Duodenal mucosa (tissue), 2 donors: ENCODE data around the gene FBN2.

ENCODE experiments used
- H3K27ac ChIP-seq: one replicate; pipeline ENCODE4 v1.7.0; 2013; ENCODE audit warnings: low read depth, low read length
- H3K27me3 ChIP-seq, 2 donors: one replicate each; pipeline ENCODE4 v1.7.0; 2013; ENCODE audit warnings: low read length in 2 of 2, control low read depth in 1 of 2; ENCODE audit not compliant: insufficient read depth in 2 of 2, control insufficient read depth in 1 of 2
- H3K36me3 ChIP-seq, 2 donors: one replicate each; pipeline ENCODE4 v1.7.0; 2013; ENCODE audit warnings: low read length in 2 of 2, control low read depth in 1 of 2; ENCODE audit not compliant: insufficient read depth in 2 of 2, control insufficient read depth in 1 of 2
- H3K4me1 ChIP-seq, 2 donors: one replicate each; pipeline ENCODE4 v1.7.0; 2013; ENCODE audit warnings: low read length in 2 of 2, control low read depth in 1 of 2; ENCODE audit not compliant: insufficient read depth in 2 of 2, control insufficient read depth in 1 of 2
- H3K4me3 ChIP-seq, 2 donors: one replicate each; pipeline ENCODE4 v1.7.0; 2013; ENCODE audit warnings: low read length in 2 of 2, low read depth in 1 of 2
- H3K9ac ChIP-seq, 2 donors: one replicate each; pipeline ENCODE4 v1.7.0; 2013; ENCODE audit warnings: low read length in 2 of 2, low read depth in 1 of 2
- H3K9me3 ChIP-seq, 2 donors: one replicate each; pipeline ENCODE4 v1.7.0; 2013; ENCODE audit warnings: low read length in 2 of 2, control low read depth in 1 of 2; ENCODE audit not compliant: control insufficient read depth in 1 of 2

The FBN2 gene

DNA sequence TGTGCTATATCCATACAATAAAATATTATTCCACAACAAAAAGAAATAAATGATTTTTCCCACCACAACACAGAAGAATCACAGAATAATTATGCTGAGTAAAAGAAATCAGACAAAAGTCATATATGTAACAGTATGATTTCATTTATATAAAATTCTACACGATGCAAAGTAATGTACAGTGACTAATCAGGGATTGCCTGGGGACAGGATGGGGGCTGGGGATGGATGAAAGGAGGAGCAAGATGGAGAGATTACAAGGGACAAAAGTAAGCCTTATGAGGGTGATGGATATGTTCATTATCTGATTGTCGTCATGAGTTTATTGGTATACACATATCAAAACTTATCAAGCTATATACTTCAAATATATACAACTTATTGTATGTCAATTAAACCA is 154.0 kb downstream of the FBN2 start:
- H3K27ac ChIP-seq = no peak overlapping the region
- no peak overlapping the region for H3K9ac ChIP-seq
- no peaks in the 10 kb centered on the region for H3K36me3 ChIP-seq
- no peak overlapping the region for H3K4me3 ChIP-seq
- no peaks in the 10 kb centered on the region for H3K27me3 ChIP-seq
- H3K9me3 ChIP-seq = no peaks in the 10 kb centered on the region
- no peaks in the 10 kb centered on the region for H3K4me1 ChIP-seq

DNA sequence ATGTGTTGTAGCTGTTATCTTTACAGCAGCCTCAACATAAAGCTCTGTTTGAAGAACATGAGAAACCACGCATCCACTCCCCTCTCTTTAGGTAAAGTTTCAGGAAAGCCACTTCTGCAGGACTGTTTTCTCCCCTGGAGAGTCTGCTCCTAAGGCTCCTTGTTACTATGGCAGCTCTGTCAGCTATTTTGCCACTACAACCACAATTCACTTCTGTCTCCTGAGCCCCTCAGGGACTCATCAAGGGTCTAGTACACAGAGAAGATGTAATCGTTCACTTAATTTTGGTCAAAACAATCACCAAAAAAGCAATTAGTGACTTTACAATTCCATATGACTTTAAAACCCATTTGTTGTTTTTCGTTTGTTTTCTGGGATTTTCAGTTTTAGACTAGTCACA is 157.7 kb downstream of the FBN2 start:
- no peaks in the 10 kb centered on the region for H3K9me3 ChIP-seq
- no peaks in the 10 kb centered on the region for H3K27me3 ChIP-seq
- H3K36me3 ChIP-seq = no peaks in the 10 kb centered on the region
- no peak overlapping the region for H3K4me3 ChIP-seq
- H3K27ac ChIP-seq = no peak overlapping the region
- no peak overlapping the region for H3K9ac ChIP-seq
- H3K4me1 ChIP-seq = no peaks in the 10 kb centered on the region

DNA sequence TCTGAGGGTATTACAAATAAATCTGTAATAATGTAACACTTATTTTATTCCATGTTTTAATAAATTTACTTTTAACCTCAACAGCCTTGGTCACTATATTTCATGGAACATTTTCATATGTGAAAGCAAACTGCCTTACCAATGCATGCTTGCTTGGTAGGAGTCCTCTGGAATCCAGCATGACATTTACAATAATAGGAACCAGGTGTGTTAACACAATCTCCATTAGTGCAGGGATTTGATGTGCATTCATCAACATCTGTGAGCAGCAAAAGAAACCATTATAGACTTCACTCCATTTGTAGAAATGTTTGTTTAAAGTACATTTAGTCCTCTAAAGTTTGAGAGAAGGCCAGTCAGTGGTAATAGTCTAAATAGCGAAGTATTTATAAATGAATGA is 159.4 kb downstream of the FBN2 start:
- Histone ChIP-seq H3K4me1 (no peaks in the 10 kb centered on the region), H3K27me3 (no peaks in the 10 kb centered on the region), H3K4me3 (no peak overlapping the region), H3K9ac (no peak overlapping the region), H3K27ac (no peak overlapping the region), H3K36me3 (no peaks in the 10 kb centered on the region), H3K9me3 (no peaks in the 10 kb centered on the region)

DNA sequence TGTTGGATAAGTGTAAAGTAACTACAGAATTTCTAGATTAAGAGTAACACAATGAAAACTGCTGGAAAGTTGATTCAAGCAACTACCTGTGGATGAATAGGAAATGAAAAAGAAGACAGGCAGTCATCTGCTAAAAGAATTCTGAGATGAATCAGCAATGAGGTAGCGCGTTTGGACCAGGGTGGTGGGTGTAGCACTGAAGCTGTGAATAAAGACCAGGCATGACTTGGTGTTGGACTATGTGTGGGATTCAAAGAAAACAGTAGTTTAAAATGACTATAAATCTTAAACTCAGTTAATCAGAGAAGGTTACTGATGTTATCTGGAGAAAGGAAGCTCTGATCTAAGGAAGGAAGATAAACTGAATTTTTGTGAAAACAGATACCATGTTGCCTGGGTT is 159.8 kb downstream of the FBN2 start:
- H3K4me3 ChIP-seq = no peak overlapping the region
- no peaks in the 10 kb centered on the region for H3K27me3 ChIP-seq
- H3K4me1 ChIP-seq = no peaks in the 10 kb centered on the region
- H3K36me3 ChIP-seq = no peaks in the 10 kb centered on the region
- no peak overlapping the region for H3K9ac ChIP-seq
- H3K27ac ChIP-seq = no peak overlapping the region
- no peaks in the 10 kb centered on the region for H3K9me3 ChIP-seq

DNA sequence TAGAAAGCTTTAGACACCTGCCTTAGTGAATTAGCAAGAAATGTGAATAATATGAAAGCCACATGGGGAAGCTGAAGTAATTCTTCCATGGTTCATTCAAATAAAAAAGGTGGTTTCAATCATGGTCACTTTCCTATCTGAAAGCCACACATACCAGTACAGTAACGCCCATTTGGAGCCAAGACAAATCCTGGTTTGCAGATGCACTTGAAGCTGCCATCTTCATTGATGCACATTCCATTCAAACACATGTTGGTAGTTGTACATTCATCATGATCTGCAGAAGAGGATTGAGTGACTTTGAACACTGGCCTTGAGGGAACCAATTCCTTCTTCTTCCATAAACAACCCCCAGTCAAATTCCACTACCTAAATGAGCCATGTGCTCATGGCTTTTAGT is 161.5 kb downstream of the FBN2 start:
- Histone ChIP-seq H3K4me1 (no peaks in the 10 kb centered on the region), H3K4me3 (no peak overlapping the region), H3K27me3 (no peaks in the 10 kb centered on the region), H3K27ac (no peak overlapping the region), H3K9ac (no peak overlapping the region), H3K36me3 (no peaks in the 10 kb centered on the region), H3K9me3 (no peaks in the 10 kb centered on the region)

DNA sequence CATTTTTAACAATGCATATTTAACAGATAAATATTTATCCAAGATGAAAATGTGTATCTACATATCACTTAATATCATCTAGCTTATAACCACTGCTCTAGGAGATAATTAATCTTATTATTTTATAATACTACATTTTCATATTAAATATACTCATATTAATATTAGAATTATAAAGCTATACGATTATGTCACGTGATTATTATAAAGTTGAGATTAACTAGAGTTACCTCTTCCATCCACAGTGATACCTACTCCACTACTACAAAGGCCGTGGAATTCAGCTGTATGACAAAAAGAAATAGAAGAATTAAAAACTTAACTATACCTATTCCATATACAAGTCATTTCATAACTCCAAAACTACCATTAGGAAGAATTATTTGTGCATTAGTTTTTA is 171.9 kb downstream of the FBN2 start:
- H3K36me3 ChIP-seq = no peaks in the 10 kb centered on the region
- H3K27me3 ChIP-seq = no peaks in the 10 kb centered on the region
- no peaks in the 10 kb centered on the region for H3K4me1 ChIP-seq
- H3K27ac ChIP-seq = no peak overlapping the region
- H3K9ac ChIP-seq = no peak overlapping the region
- no peak overlapping the region for H3K4me3 ChIP-seq
- H3K9me3 ChIP-seq = no peaks in the 10 kb centered on the region

DNA sequence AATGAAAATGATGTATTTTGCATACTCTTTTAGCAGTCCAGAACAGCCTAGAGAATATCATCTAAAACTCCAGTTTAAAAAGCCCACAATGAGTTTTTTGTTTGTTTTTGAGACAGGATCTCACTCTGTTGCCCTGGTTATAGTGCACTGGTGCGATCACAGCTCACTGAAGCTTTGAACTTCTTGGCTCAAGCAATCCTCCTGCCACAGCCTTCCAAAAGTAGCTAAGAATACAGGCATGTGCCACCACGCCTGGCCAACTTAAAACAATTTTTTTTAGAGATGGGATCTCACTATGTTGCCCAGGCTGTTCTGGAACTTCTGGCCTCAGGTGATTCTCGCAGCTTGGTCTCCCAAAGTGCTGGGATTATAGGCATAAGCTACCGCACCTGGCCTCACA is 175.7 kb downstream of the FBN2 start:
- Histone ChIP-seq H3K9me3 (no peaks in the 10 kb centered on the region), H3K4me1 (no peaks in the 10 kb centered on the region), H3K36me3 (no peaks in the 10 kb centered on the region), H3K27ac (no peak overlapping the region), H3K27me3 (no peaks in the 10 kb centered on the region), H3K9ac (no peak overlapping the region), H3K4me3 (no peak overlapping the region)

DNA sequence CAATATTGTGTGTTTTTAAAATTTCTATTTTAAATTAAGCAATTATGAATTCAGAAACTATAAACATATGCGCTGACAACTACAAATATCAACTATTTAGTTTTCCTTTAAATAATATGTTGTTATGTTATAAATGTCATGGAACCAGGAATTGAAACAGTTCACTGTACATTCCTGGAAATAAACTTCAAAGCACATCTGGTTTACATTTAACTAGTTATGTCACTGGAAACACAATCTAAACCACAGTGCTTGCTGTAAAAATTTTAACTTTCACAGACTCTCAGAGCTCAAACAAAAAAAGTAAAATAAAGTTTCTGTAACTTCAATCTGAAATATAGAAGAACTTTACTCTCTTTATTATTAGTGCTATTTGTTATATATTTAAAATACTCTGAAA is 179.2 kb downstream of the FBN2 start:
- Histone ChIP-seq H3K4me3 (no peak overlapping the region), H3K36me3 (no peaks in the 10 kb centered on the region), H3K4me1 (no peaks in the 10 kb centered on the region), H3K27ac (no peak overlapping the region), H3K9ac (no peak overlapping the region), H3K27me3 (no peaks in the 10 kb centered on the region), H3K9me3 (no peaks in the 10 kb centered on the region)

DNA sequence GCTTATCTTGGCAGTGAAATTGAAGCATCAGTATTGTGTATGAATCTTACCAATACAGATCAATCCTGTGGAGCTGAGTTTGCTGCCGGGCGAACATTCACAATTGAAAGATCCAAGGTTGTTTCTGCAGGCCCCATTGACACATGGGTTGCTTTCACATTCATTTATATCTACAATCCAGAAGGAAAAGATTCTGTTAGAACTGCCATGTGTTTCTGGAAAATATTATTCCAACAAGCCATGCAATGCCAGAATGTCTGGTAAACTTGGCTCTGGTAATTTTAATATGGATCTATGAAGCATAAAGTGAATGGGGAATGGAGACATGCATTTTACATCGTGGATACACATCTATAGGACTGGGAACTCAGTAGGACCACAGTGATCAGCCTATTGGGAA is 180.8 kb downstream of the FBN2 start:
- Histone ChIP-seq H3K4me3 (no peak overlapping the region), H3K9ac (no peak overlapping the region), H3K27ac (no peak overlapping the region), H3K27me3 (no peaks in the 10 kb centered on the region), H3K4me1 (no peaks in the 10 kb centered on the region), H3K9me3 (no peaks in the 10 kb centered on the region), H3K36me3 (no peaks in the 10 kb centered on the region)

DNA sequence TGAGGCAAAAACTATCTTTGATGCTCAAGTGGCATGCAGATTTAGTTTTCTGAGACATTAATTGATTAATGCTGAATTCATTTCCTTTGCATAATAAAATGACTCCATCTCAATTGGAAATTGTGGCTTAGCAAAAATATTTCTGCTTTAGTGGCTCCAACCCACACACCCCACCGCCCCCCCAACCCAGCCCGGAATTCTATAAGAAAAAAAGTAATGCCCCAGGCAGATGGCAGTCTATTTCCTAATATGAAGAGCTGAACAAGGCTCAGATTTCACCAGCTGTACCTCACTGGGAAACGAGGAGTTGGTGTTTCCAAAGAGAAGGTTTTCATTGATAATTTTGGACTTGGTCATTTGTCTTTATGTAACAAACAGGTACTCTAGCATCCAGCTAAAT is 182.1 kb downstream of the FBN2 start:
- H3K36me3 ChIP-seq = no peaks in the 10 kb centered on the region
- no peaks in the 10 kb centered on the region for H3K4me1 ChIP-seq
- H3K9ac ChIP-seq = no peak overlapping the region
- H3K4me3 ChIP-seq = no peak overlapping the region
- H3K27ac ChIP-seq = no peak overlapping the region
- no peaks in the 10 kb centered on the region for H3K9me3 ChIP-seq
- no peaks in the 10 kb centered on the region for H3K27me3 ChIP-seq

DNA sequence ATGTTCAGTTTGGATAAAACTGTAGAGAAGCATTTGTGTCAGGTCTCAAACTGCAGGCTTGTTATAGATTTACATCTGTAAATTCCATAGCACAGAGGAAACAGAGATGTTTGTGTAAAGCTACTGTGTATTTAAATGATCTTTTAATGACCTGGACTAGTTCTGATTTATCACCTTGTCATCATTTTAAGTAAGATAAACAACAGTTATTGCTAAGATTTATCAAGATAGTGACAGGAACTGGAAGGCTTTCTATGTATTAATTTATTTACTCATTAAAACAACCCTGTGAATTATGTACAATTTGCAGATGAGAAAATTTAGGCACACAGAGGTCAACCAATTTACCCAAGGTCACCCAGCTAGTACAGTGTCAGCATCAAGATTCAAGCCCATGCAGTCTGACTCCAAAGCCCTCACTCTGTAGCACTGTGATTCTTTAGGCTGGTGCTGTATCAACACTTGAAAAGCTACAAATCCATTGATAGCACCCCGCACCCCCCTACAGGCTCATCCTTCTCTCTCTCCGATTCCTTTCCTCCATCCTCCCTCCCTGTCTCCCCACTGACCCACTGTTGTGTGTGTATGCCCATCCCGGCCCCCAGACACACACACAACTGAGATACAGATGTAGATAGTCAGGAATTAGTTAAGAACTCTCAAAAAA is 184.5 kb downstream of the FBN2 start:
- no peaks in the 10 kb centered on the region for H3K27me3 ChIP-seq
- no peaks in the 10 kb centered on the region for H3K36me3 ChIP-seq
- H3K9me3 ChIP-seq = no peaks in the 10 kb centered on the region
- no peak overlapping the region for H3K27ac ChIP-seq
- no peaks in the 10 kb centered on the region for H3K4me1 ChIP-seq
- H3K4me3 ChIP-seq = no peak overlapping the region
- no peak overlapping the region for H3K9ac ChIP-seq
